Measurements from ENCODE around the gene PRKAG1.

Gene PRKAG1

GRCh38 chr12:48973531-48973930, 45.0 kb downstream of the PRKAG1 start:
- H3K4me1 ChIP-seq (ENCODE audit: insufficient read depth, low read length), result peaks cover 13% of the 10 kb centered on the region
- H3K36me3 ChIP-seq (ENCODE audit: insufficient read depth, low read length), result no peaks in the 10 kb centered on the region
- H3K27me3 ChIP-seq (ENCODE audit: control insufficient read depth in 1 of 2, insufficient read depth in 2 of 2, low read length in 2 of 2), result peaks cover 58 to 88% of the 10 kb centered on the region in 2 donors
- no peak overlapping the region for H3K9ac ChIP-seq (ENCODE audit: low read length)
- H3K4me3 ChIP-seq (ENCODE audit: low read depth in 1 of 2, low read length in 2 of 2), result no peak overlapping the region
- no peak overlapping the region for H3K27ac ChIP-seq (ENCODE audit: low read depth, low read length)
- H3K9me3 ChIP-seq (ENCODE audit: low read length), result no peaks in the 10 kb centered on the region

- Histone ChIP-seq H3K4me1 (ENCODE audit: insufficient read depth, low read length) (peaks cover 12% of the 10 kb centered on the region), H3K9me3 (ENCODE audit: low read length) (no peaks in the 10 kb centered on the region), H3K36me3 (ENCODE audit: insufficient read depth, low read length) (no peaks in the 10 kb centered on the region), H3K9ac (ENCODE audit: low read length) (no peak overlapping the region), H3K27me3 (ENCODE audit: control insufficient read depth in 1 of 2, insufficient read depth in 2 of 2, low read length in 2 of 2) (peaks cover 58 to 83% of the 10 kb centered on the region in 2 donors), H3K4me3 (ENCODE audit: low read depth in 1 of 2, low read length in 2 of 2) (no peak overlapping the region), H3K27ac (ENCODE audit: low read depth, low read length) (no peak overlapping the region)
Observed at GRCh38 chr12:48972952-48973483, 45.6 kb downstream of the PRKAG1 start.

- no peak overlapping the region for H3K27ac ChIP-seq (ENCODE audit: low read depth, low read length)
- H3K9ac ChIP-seq (ENCODE audit: low read length), result no peak overlapping the region
- H3K36me3 ChIP-seq (ENCODE audit: insufficient read depth, low read length), result no peaks in the 10 kb centered on the region
- no peak overlapping the region for H3K4me3 ChIP-seq (ENCODE audit: low read depth in 1 of 2, low read length in 2 of 2)
- H3K4me1 ChIP-seq (ENCODE audit: insufficient read depth, low read length), result peaks cover 12% of the 10 kb centered on the region
- H3K27me3 ChIP-seq (ENCODE audit: control insufficient read depth in 1 of 2, insufficient read depth in 2 of 2, low read length in 2 of 2), result peaks cover 53 to 76% of the 10 kb centered on the region in 2 donors
- H3K9me3 ChIP-seq (ENCODE audit: low read length), result no peaks in the 10 kb centered on the region
Observed at GRCh38 chr12:48972213-48972951, 46.2 kb downstream of the PRKAG1 start.

- Histone ChIP-seq H3K9ac (ENCODE audit: low read length) (no peak overlapping the region), H3K27ac (ENCODE audit: low read depth, low read length) (no peak overlapping the region), H3K9me3 (ENCODE audit: low read length) (no peaks in the 10 kb centered on the region), H3K4me1 (ENCODE audit: insufficient read depth, low read length) (peaks cover 12% of the 10 kb centered on the region), H3K4me3 (ENCODE audit: low read depth in 1 of 2, low read length in 2 of 2) (peak overlapping the region; percentile 23 to 43), H3K36me3 (ENCODE audit: insufficient read depth, low read length) (no peaks in the 10 kb centered on the region), H3K27me3 (ENCODE audit: control insufficient read depth in 1 of 2, insufficient read depth in 2 of 2, low read length in 2 of 2) (peaks cover 47 to 61% of the 10 kb centered on the region in 2 donors)
Observed at GRCh38 chr12:48970702-48971334, 47.8 kb downstream of the PRKAG1 start.

- no peaks in the 10 kb centered on the region for H3K9me3 ChIP-seq (ENCODE audit: low read length)
- no peak overlapping the region for H3K4me3 ChIP-seq (ENCODE audit: low read depth in 1 of 2, low read length in 2 of 2)
- no peak overlapping the region for H3K27ac ChIP-seq (ENCODE audit: low read depth, low read length)
- peaks cover 12% of the 10 kb centered on the region for H3K4me1 ChIP-seq (ENCODE audit: insufficient read depth, low read length)
- peaks cover 43 to 58% of the 10 kb centered on the region in 2 donors for H3K27me3 ChIP-seq (ENCODE audit: control insufficient read depth in 1 of 2, insufficient read depth in 2 of 2, low read length in 2 of 2)
- H3K9ac ChIP-seq (ENCODE audit: low read length), result no peak overlapping the region
- H3K36me3 ChIP-seq (ENCODE audit: insufficient read depth, low read length), result no peaks in the 10 kb centered on the region
Observed at GRCh38 chr12:48969833-48970701, 48.5 kb downstream of the PRKAG1 start.

- H3K36me3 ChIP-seq (ENCODE audit: insufficient read depth, low read length), result no peaks in the 10 kb centered on the region
- H3K9me3 ChIP-seq (ENCODE audit: low read length), result no peaks in the 10 kb centered on the region
- H3K9ac ChIP-seq (ENCODE audit: low read length), result no peak overlapping the region
- H3K27ac ChIP-seq (ENCODE audit: low read depth, low read length), result no peak overlapping the region
- peaks cover 41 to 52% of the 10 kb centered on the region in 2 donors for H3K27me3 ChIP-seq (ENCODE audit: control insufficient read depth in 1 of 2, insufficient read depth in 2 of 2, low read length in 2 of 2)
- no peak overlapping the region for H3K4me3 ChIP-seq (ENCODE audit: low read depth in 1 of 2, low read length in 2 of 2)
- peaks cover 12% of the 10 kb centered on the region for H3K4me1 ChIP-seq (ENCODE audit: insufficient read depth, low read length)
Observed at GRCh38 chr12:48969160-48969771, 49.3 kb downstream of the PRKAG1 start.

GRCh38 chr12:48968467-48968866, 50.1 kb downstream of the PRKAG1 start:
- H3K27me3 ChIP-seq (ENCODE audit: control insufficient read depth in 1 of 2, insufficient read depth in 2 of 2, low read length in 2 of 2), result peaks cover 33 to 44% of the 10 kb centered on the region in 2 donors
- H3K36me3 ChIP-seq (ENCODE audit: insufficient read depth, low read length), result no peaks in the 10 kb centered on the region
- no peak overlapping the region for H3K4me3 ChIP-seq (ENCODE audit: low read depth in 1 of 2, low read length in 2 of 2)
- H3K27ac ChIP-seq (ENCODE audit: low read depth, low read length), result no peak overlapping the region
- H3K9me3 ChIP-seq (ENCODE audit: low read length), result no peaks in the 10 kb centered on the region
- H3K9ac ChIP-seq (ENCODE audit: low read length), result no peak overlapping the region
- H3K4me1 ChIP-seq (ENCODE audit: insufficient read depth, low read length), result peaks cover 12% of the 10 kb centered on the region

GRCh38 chr12:48967991-48968390, 50.6 kb downstream of the PRKAG1 start:
- no peaks in the 10 kb centered on the region for H3K9me3 ChIP-seq (ENCODE audit: low read length)
- peaks cover 28 to 40% of the 10 kb centered on the region in 2 donors for H3K27me3 ChIP-seq (ENCODE audit: control insufficient read depth in 1 of 2, insufficient read depth in 2 of 2, low read length in 2 of 2)
- H3K4me3 ChIP-seq (ENCODE audit: low read depth in 1 of 2, low read length in 2 of 2), result no peak overlapping the region
- peaks cover 12% of the 10 kb centered on the region for H3K4me1 ChIP-seq (ENCODE audit: insufficient read depth, low read length)
- no peaks in the 10 kb centered on the region for H3K36me3 ChIP-seq (ENCODE audit: insufficient read depth, low read length)
- no peak overlapping the region for H3K27ac ChIP-seq (ENCODE audit: low read depth, low read length)
- H3K9ac ChIP-seq (ENCODE audit: low read length), result no peak overlapping the region

GRCh38 chr12:48966177-48966895, 52.2 kb downstream of the PRKAG1 start:
- H3K4me1 ChIP-seq (ENCODE audit: insufficient read depth, low read length), result peaks cover 11% of the 10 kb centered on the region
- no peaks in the 10 kb centered on the region for H3K36me3 ChIP-seq (ENCODE audit: insufficient read depth, low read length)
- no peak overlapping the region for H3K27ac ChIP-seq (ENCODE audit: low read depth, low read length)
- H3K27me3 ChIP-seq (ENCODE audit: control insufficient read depth in 1 of 2, insufficient read depth in 2 of 2, low read length in 2 of 2), result peaks cover 12 to 23% of the 10 kb centered on the region in 2 donors
- no peak overlapping the region for H3K9ac ChIP-seq (ENCODE audit: low read length)
- H3K9me3 ChIP-seq (ENCODE audit: low read length), result no peaks in the 10 kb centered on the region
- H3K4me3 ChIP-seq (ENCODE audit: low read depth in 1 of 2, low read length in 2 of 2), result no peak overlapping the region

GRCh38 chr12:48965298-48965838, 53.2 kb downstream of the PRKAG1 start:
- H3K9ac ChIP-seq (ENCODE audit: low read length), result no peak overlapping the region
- H3K4me1 ChIP-seq (ENCODE audit: insufficient read depth, low read length), result peaks cover 6% of the 10 kb centered on the region
- peaks cover 2 to 13% of the 10 kb centered on the region in 2 donors for H3K27me3 ChIP-seq (ENCODE audit: control insufficient read depth in 1 of 2, insufficient read depth in 2 of 2, low read length in 2 of 2)
- H3K4me3 ChIP-seq (ENCODE audit: low read depth in 1 of 2, low read length in 2 of 2), result no peak overlapping the region
- no peak overlapping the region for H3K27ac ChIP-seq (ENCODE audit: low read depth, low read length)
- no peaks in the 10 kb centered on the region for H3K9me3 ChIP-seq (ENCODE audit: low read length)
- no peaks in the 10 kb centered on the region for H3K36me3 ChIP-seq (ENCODE audit: insufficient read depth, low read length)

Data from muscle layer of colon (tissue), 2 donors.